Transverse colon (tissue), 4 donors: ENCODE results near the gene LRRC9.

Source experiments
- CTCF ChIP-seq, 5 experiments: fragments of 200-600 bp in 3 of 5; fragments of 450-650 bp in 2 of 5; sonication (generic) in 3 of 5; IDR thresholded peaks; 1 replicate in 2 of 5; 2 replicates in 3 of 5; pipeline ENCODE4 v1.5.1; 2016 to 2017; ENCODE audit warnings: antibody characterized with exemption in 5 of 5, inconsistent platforms in 3 of 5, mild to moderate bottlenecking in 2 of 5, moderate library complexity in 1 of 5
- EP300 ChIP-seq: sonication (generic); formaldehyde crosslinking; IDR thresholded peaks from one replicate; pipeline ENCODE4 v1.6.1; 2017; ENCODE audit warnings: antibody characterized with exemption, low read depth
- POLR2A ChIP-seq: fragments of 450-650 bp; IDR thresholded peaks from one replicate; pipeline ENCODE4 v1.6.1; 2016; ENCODE audit warnings: antibody characterized with exemption, mild to moderate bottlenecking, moderate library complexity
- POLR2AphosphoS5 ChIP-seq, 3 donors: sonication (generic); formaldehyde crosslinking; IDR thresholded peaks; one replicate each; pipeline ENCODE4 v1.6.1; 2016; ENCODE audit warnings: antibody characterized with exemption in 3 of 3

- TF ChIP-seq POLR2A: no peak
- TF ChIP-seq CTCF (IDR thresholded peaks at IDR 0.05): no peak
- no peak for TF ChIP-seq POLR2AphosphoS5 (IDR thresholded peaks at IDR 0.05)
- TF ChIP-seq EP300: no peak
Measured at GRCh38 chr14:59925797-59926196, 5.9 kb downstream of the LRRC9 start.
